ENCODE measurements around the gene SYNJ2.

The SYNJ2 gene

GRCh38 chr6:158044525-158044888 is 62.8 kb downstream of the SYNJ2 start:
- DNase-seq: no peak

- DNase-seq: no peak
Measured at GRCh38 chr6:158046201-158047126, 64.8 kb downstream of the SYNJ2 start.

- DNase-seq: peak; percentile 17
Measured at GRCh38 chr6:158047127-158047518, 65.5 kb downstream of the SYNJ2 start.

- no peak for DNase-seq
Measured at GRCh38 chr6:158047563-158048323, 66.1 kb downstream of the SYNJ2 start.

GRCh38 chr6:158048589-158048988 is 66.9 kb downstream of the SYNJ2 start:
- no peak for DNase-seq

GRCh38 chr6:158049055-158050028 is 67.7 kb downstream of the SYNJ2 start:
- DNase-seq: no peak

- no peak for DNase-seq
Measured at GRCh38 chr6:158050107-158050735, 68.6 kb downstream of the SYNJ2 start.

GRCh38 chr6:158050955-158051354 is 69.3 kb downstream of the SYNJ2 start:
- no peak for DNase-seq

- no peak for DNase-seq
Measured at GRCh38 chr6:158051968-158052367, 70.3 kb downstream of the SYNJ2 start.

- no peak for DNase-seq
Measured at GRCh38 chr6:158053377-158054313, 72.0 kb downstream of the SYNJ2 start.

GRCh38 chr6:158056355-158056754 is 74.7 kb downstream of the SYNJ2 start:
- no peak for DNase-seq

GRCh38 chr6:158056804-158057203 is 75.1 kb downstream of the SYNJ2 start:
- no peak for DNase-seq

- no peak for DNase-seq
Measured at GRCh38 chr6:158057213-158057987, 75.7 kb downstream of the SYNJ2 start.

GRCh38 chr6:158058171-158058651 is 76.5 kb downstream of the SYNJ2 start:
- no peak for DNase-seq

GRCh38 chr6:158059108-158059507 is 77.4 kb downstream of the SYNJ2 start:
- DNase-seq: no peak

GRCh38 chr6:158060455-158061360 is 79.0 kb downstream of the SYNJ2 start:
- DNase-seq: no peak

- DNase-seq: no peak
Measured at GRCh38 chr6:158061361-158061708, 79.7 kb downstream of the SYNJ2 start.

- DNase-seq: no peak
Measured at GRCh38 chr6:158061709-158062461, 80.2 kb downstream of the SYNJ2 start.
